ENCODE data around the gene QRSL1. TPM values are rescaled to one million over a fixed set of nuclear protein-coding genes. Genes with fewer than 3 reads are reported as not detected.
"Not testable (repeated sequence)": the region's sequence is repeated elsewhere in the genome, so short reads cannot be mapped to it uniquely, and the experiment has no call there.

QRSL1 gene
- total RNA-seq, 1 donor from 2014 or later: 14.8 TPM

DNA sequence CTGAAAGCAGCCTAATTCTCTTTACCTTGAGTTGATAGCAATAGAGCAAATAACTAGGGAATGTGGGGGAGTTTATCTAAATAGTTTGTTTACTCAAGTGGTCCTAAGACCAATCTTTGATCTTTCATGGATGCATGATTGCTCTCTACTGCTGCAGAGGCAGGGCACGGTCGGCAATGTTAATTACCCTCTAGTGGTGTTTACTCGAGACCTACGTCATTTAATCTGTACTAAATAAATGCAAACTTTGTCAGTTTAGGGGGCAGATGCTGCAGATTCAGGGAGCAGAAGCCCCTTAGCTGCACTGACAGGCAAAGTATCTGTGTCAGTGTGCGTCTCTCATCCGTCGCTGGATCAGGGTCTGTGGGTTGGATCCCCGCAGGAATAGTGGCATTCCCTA, 7.0 kb upstream of the QRSL1 start:
- no peak for DNase-seq (ENCODE audit: low read depth)

DNA sequence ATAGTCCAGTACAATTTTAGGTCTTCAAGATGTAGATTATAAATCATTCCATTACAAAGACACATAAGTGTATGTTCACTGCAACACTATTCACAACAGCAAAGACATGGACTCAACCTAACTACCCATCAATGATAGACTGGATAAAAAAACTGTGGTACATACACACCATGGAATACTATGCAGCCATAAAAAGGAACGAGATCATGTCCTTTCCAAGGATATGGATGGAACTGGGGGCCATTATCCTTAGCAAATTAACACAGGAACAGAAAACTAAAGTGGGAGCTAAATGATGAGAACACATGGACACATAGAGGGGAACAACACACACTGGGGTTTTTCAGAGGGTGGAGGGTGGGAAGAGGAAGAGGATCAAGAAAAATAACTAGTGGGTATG, 6.3 kb upstream of the QRSL1 start:
- DNase-seq (ENCODE audit: low read depth): no peak

DNA sequence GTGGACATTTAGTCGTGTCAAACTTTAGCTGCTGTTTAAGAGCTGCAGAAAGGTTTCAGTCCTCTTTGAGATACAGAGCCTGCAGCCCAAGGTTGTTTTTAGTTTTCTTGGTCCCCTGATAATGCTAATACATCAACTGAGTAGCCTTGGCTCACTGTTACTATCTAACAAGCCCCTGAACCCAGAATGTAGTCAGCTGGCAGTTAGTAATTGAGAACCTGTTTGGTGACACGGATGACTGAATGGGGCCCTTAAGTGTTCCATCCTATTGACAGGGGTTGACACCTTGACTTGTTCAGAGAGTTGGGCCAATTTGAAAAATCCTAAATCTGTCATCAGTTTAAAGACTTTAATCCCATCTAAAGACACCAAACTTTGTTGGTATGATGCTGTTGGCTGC, 2.9 kb upstream of the QRSL1 start:
- no peak for DNase-seq (ENCODE audit: low read depth)

DNA sequence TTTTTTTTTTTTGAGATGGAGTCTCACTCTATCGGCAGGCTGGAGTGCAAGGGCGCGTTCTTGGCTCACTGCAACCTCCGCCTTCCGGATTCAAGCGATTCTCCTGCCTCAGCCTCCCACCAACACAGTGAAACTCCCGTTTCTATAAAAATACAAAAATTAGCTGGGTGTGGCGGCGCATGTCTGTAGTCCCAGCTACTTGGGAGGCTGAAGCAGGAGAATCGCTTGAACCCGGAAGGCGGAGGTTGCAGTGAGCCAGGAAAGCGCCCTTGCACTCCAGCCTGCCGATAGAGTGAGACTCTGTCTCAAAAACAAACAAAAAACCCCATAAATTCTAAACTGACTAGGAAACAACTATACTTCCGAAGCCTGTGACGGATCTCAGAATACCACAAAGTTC, 1.6 kb upstream of the QRSL1 start:
- not testable (repeated sequence) for DNase-seq (ENCODE audit: low read depth)

DNA sequence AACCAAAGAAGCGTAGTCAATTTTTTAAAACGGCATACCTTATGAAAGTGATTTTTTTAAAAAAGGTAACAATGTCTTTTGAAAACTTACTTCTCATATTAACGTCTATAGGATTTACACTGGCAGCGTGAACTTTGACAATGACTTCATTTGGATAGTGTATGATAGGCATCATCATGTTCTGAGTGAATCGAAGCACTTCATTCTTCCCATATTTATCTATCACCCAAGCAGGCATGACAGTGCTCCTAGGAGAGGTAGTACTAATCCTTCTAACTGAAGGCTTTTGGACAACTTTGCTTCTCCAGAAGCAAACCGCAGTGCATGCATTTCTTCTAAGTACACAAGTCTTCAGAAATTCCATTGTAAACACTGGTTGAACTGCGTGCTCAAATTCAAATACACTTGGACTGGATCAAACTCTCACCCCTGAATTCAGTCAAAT, 698 bp upstream of the QRSL1 start:
- DNase-seq (ENCODE audit: low read depth): peak; percentile 31

DNA sequence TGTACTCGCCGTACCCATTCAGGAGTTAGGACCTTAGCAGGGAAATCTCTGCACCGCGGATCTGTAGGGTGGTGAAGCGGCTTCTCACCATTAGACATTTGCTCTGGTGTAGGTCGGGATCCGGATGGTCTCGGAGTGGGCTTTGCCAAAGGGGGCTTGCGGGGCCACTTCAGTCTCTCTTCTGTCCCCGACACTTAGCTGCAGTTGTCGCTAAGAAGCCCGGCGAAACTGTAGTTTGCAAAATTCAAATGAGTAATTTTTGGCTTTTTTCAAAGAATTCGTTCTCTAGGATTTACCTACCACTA, 433 bp downstream of the QRSL1 start:
- DNase-seq (ENCODE audit: low read depth): no peak

DNA sequence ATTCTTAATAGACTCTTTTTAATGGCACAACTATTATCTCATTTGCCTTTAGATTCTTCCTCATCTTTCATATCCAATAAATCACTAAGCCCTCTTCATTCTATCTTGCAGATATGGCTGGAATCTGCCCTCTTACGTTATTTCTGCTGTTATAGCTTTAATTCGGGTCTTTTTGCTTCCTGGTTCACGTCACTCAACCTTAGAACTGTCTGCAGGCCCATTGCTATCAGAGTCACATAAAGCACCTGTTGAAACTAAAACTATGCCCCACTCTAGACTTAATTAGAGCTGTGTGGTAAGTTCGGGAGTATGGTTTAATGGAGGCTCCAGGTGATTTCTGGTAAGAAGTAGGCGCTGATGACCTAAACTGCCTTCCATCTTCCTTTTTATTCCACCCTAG, 988 bp downstream of the QRSL1 start:
- DNase-seq (ENCODE audit: low read depth): no peak

DNA sequence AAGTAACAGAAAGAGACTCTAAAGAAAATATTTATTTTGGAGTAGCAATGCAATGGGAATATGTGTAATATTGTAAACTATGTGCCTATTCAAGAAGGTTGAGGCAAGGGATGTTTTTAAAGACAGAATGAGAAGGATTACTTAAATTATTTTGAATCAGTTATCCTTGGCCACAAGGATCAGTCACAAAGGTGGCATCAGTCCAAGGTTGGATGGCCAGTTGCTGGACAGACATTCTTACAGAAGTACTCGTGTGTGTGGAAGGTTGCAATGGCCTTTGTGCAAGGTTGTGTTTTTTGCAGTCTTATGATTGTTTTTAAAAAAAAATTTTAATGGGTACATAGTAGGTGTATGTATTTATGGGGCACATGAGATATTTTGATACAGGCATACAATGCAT, 2.0 kb downstream of the QRSL1 start:
- peak; percentile 41 for DNase-seq (ENCODE audit: low read depth)

DNA sequence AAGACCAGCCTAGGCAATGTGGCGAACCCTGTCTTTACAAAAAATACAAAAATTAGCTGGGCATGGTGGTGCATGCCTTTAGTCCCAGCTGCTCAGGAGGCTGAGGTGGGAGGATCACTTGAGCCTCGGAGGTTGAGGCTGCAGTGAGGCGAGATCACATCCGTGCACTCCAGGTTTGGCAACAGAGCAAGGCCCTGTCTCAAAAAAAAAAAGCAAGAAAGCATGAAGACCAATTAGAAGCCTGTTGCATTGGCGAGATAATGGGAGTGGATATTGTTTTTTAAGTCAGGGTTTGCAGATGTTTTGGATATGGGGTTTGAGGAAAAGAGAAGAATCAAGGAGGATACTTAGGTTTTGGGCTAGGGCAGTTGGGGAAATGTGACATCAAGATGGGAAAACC, 5.2 kb downstream of the QRSL1 start:
- no peak for DNase-seq (ENCODE audit: low read depth)

DNA sequence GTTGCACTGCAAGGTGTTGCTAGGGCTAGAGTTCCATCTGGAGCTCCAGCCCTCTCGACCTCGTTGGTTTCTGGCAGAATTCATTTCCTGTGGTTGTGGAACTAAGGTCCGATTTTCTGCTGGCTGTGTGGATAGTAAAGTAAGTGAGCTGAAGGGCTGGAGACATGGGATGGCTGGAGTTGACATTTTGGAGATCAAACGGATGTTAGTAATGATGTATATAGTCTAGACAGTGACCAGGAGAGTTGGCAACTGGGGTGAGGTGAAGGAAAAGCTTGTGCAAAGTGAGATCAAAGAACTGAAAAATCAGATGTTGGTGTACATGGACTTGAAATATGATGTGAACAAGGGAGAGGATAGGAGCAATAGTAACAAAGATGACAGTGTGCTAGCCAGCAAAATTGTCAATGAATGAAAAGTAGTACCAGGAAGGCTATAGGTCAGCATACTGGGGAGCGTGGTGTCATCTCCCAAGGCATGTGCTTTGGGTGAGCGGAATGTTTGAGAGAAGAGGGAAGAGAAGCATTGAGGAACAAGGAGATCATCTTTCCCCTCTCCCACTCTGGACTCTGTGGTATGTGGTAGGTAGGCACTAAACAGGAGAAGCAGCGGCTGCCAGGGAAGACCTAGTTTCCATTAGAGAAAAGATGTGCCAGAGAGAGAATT, 7.8 kb downstream of the QRSL1 start:
- no peak for DNase-seq (ENCODE audit: low read depth)

DNA sequence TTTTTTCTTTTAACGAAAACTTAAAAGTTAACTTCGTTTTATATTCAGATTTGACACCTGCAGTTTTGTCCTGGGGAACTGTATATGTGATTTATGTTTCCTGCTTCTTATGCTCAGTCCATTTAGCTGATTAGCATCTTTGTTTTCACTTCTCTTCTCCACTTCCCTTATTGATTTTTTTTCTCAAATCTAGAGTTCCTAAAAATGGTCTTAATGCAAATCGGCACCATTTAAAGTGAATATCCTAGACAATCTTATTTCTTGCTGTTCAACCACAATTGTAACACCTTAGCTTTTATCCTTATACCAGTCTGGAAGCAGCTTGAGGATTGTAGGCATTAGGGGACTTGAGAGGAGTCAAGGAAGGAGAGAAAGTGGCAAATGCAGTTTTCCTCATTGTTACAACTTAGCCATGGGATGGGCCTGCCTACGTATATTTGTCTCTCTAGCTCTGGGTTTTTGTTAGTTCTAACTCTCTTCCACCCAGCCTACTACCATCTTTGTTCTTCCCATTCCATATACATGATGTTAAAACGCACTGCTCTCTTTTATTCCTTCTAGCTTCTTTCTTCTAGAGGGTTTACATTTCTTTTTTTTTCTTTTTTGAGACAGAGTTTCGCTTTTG, 8.5 kb downstream of the QRSL1 start:
- no peak for DNase-seq (ENCODE audit: low read depth)

DNA sequence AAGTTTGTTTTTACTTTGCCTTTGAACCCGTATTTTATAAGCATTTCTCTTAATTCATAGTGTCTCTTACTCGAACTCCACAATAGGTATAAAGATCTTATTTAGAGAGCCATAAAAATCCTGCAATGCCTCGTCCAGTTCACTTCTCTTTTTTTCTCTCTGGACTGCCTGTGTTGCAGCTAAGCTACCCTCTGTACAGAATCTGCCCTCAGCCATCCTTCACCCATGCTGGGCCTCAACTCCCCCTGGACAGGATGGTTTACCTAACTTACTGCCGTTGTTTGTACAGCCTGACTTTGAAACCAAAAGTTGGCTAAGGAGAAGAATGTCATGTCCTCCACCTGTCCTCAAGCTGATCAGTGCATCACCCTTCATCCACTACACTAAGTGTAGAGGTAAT, 10.4 kb downstream of the QRSL1 start:
- DNase-seq (ENCODE audit: low read depth): no peak

DNA sequence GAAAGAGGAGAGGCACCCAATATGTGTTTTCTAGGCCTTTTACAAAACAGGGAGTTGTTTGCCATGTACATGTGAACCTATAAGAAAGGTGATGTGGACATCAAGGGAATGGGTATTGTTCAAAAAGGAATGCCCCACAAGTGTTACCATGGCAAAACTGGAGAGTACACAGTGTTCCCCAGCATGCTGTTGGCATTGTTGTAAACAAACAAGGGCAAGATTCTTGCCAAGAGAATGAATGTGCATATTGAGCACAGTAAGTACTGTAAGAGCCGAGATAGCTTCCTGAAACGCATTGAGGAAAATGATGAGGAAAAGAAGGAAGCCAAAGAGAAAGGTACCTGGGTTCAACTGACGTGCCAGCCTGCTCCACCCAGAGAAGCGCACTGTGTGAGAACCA, 13.1 kb downstream of the QRSL1 start:
- no peak for DNase-seq (ENCODE audit: low read depth)

DNA sequence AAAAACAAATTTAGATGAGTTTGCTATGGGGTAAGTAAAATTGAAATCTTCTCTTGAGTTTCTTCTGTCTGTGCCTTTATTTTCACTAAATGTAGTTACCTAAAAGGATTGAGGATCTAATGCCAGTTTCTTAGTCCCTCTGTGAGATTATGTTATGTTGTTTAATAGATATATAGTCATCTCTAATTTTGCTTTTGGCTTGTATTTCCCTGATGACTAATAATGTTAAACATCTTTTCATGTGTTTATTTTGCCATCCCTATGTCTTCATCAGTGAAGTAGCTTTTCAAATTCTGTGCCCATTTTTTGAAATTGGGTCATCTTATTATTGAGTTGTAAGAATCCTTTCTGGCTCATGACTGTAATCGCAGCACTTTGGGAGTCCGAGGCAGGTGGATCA, 13.7 kb downstream of the QRSL1 start:
- DNase-seq (ENCODE audit: low read depth): no peak

DNA sequence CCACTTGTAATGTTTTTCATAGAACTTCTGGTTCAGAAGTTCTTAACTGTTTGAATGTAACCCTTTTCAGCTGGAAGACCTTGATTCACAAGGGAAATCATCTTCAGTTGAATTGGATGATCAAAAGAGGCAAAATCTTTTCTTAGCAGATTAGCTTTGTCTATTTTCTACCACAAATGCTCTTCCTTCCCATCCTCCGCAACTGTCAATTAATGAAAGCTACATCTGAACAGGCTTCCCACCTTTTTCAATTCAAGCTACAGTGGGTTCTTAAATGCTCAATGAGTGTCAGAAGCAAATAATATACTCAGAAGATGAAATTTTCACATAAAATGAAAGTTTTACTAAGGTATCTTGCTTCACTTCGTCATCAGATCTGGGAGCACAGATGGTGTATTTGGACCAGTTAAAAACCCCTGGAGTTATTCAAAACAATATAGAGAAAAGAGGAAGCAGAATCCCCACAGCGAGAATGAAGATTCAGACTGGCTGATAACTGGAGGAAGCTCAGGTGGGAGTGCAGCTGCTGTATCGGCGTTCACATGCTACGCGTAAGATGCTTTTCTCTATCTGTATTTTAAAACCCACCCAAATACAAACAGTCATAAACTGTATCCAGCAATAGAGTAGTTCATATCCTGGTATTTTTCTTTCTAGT, 19.4 kb downstream of the QRSL1 start:
- no peak for DNase-seq (ENCODE audit: low read depth)

DNA sequence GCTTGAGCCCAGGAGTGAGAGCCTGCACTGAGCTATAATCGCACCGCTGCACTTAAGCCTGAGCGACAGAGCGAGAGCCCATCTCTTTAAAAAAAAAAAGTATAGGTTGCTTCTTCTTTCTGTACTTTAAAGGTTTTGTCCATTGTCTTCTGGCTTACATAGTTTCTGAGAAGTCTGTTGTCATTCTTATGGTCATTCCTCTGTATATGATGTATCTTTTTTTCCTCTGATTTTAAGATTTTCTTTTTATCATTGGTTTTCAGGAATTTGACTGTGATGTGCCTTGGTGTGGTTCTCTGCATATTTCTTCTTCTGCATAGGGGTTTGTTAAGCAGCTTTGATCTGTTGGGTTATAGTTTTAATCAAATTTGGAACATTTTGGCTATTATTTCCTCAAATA, 29.1 kb downstream of the QRSL1 start:
- DNase-seq (ENCODE audit: low read depth): peak; percentile 52

DNA sequence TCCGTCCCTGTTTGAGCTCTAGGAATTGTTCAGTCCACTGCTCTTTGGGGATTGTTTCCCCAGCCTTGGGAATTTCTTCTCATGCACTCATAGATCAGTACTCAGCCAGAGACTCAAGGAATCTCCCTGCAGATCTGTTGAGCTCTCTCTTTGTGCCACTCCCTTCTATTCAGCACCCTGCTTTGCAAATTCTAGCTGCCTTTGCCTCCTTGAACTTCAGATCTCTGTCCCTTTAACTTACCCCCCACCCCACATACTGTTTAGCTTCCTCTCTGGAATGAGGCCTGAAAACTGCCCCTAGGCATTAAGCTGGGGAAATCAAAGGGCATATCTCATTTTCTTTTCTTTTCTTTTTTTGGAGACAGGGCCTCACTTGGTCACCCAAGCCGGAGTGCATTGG, 30.5 kb downstream of the QRSL1 start:
- DNase-seq (ENCODE audit: low read depth): no peak

DNA sequence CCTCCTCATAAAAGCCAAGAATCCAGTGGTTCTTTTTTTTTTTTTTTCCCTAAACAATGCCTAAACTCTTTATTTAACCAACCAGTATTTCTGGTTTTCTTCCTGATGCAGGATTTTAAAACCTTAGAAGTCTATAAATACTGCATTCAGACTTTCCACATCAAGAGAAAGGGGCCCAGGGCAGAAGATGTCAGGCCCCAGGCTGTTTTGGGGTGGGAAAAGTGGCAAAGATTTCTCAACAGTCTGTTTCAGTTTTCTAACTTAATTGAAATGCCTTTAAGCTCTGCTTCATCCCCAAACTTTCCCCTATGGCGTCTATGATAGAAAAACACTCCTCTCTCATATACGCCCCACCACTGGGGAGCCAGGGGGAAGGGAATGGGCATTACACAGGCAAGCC, 33.1 kb downstream of the QRSL1 start:
- DNase-seq (ENCODE audit: low read depth): no peak

DNA sequence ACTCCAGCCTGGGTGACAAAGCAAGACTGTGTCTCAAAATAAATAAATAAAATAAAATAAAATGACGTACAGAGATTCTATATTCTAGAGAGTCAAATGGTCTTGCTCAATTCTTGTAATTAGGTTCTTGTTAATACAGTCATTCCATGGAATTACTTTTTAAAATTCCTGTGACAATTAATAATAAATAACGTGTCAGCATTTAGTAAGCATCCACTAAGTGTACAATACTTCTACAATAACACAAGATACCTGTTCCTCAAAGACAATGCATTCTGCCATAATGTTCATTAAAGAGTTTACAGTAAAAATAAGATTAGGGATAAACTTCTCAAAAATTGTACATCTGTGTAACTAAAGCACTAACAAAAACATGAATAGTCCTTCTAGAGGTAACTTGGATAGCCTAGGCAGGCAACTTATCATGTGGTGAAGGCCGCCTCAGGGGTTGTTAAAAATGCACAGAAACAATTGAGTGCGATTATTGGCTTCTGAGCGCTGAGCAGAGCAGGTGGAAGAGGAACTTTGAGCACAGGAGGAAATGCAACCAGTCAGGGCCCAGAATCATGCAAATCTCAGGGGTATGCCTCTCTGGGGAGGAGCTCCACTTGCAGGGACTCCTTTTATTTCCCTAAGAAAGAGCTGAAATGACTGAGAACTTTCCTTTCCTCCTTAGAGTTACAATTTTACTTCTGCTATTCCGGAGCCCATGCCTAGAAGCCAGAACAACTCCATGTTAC, 37.1 kb downstream of the QRSL1 start:
- DNase-seq (ENCODE audit: low read depth): no peak

DNA sequence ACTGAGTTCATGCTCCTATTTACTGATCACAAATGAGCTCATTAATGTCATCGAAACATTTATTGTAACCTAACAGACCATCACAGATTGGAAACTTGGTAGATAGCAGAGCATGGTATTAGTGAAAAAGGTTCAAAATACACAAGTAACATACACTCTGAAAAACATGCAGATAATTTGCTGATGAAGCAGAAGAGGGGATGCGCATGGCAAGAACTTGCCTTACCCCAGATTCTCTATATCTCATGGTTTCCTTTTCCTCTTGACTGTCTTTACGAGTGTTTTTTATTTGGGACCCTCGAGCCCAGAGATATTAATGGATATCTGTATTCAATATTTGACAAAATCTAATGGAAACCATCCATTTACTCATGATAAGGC, 37.6 kb downstream of the QRSL1 start:
- DNase-seq (ENCODE audit: low read depth): no peak

DNA sequence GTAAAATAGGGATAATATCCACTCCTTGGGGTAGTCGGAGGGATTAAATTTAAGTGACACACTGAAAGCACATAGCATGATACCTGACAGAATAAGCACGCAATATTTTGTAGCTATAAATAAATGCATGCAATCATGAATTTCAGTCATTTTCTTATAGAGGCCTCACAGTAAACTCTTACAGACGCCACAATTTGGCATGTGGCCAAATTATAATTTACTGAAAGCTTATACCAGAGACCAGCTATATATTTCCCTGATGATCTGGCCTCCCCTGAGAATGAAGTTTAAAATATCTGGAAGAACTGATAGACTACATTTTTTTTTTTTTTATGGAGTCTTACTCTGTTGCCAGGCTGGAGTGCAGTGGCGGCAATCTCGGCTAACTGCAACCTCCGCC, 40.9 kb downstream of the QRSL1 start:
- DNase-seq (ENCODE audit: low read depth): no peak

DNA sequence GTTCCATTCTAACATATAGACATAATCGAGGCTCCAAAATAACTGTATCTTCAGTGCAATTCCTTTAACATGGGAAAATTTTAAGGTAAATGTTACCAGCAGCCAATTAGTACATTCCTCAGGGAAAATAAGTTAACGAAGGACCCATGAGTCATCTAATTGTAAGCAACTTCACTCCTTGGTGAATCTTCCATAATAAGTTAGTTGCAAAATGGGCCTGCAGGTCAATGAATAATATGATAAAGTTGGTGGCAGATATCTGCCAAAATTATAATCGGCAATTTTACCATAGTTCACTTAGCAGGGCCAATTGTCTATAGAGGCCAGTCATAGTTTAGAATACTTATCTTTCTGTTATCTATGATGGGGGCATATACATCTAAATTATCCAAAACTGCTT, 42.3 kb downstream of the QRSL1 start:
- DNase-seq (ENCODE audit: low read depth): no peak
